Ecto neural progenitor cell (in vitro differentiated cells): Measurements from ENCODE around the gene SULT1A2.
"Not testable (repeated sequence)": the region's sequence is repeated elsewhere in the genome, so short reads cannot be mapped to it uniquely, and the experiment has no call there.

Source experiments
- DNase-seq: peaks from one replicate; pipeline ENCODE4 v3.0.0-alpha.2; 2018; ENCODE audit warnings: low spot score

SULT1A2 gene

DNA sequence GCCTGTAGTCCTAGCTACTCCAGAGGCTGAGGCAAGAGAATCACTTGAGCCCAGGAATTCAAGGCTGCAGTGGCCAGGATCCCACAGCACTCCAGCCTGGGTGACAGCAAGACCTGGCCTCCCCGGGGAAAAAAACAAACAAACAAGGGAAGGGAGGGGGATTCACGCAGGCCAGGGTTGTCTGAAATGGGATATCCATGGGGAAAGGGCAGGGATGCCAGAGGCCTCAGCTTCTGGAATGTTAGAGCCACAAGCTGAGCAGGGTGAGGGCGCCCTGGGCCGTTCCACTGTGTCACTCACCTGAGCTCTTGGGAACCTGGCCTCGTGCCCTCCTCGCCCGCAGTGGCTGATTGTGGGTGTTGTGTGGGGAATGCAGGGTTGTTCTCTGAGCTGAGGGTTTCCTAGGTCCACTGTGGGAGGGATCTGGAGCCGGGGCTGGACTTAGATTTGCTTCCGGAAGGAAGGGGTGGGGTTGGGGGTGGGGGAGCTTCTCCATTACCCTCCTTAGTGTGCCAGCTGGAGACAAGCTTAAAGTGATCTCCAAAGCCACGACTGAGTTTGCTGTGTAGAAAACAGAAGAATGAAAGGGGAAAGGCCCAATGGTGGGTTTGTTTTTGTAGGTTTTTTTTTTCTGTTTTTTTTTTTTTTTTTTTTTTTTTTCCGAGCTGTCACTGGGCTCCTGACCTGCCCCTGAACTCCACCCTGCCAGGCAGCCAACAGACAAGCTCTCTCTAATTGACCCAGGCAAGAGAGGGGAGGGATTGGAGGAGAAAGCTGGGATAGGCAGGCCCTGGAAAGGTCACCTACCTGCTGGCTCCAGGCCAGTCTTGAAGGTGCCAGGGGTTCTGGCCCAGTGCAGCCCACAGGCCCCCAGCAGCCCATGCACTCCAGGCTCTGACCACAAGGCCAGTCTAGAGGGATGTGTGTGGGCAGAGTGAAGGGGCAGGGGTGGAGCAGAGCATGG is 13.1 kb upstream of the SULT1A2 start, which contains the start of gene SULT1A1:
SULT1A1 (minus strand) TSS at position 414 of the 964 bp plus-strand sequence. CDS start 1,189 bp downstream, outside the sequence.
- peak; percentile 47 for DNase-seq

GRCh38 chr16:28608867-28609596 is 12.2 kb upstream of the SULT1A2 start:
- DNase-seq = peak; percentile 39

- peak; percentile 18 for DNase-seq
Measured at GRCh38 chr16:28608496-28608808, 11.6 kb upstream of the SULT1A2 start.

- not testable (repeated sequence) for DNase-seq
Measured at GRCh38 chr16:28607681-28608495, 11.0 kb upstream of the SULT1A2 start.

- no peak for DNase-seq
Measured at GRCh38 chr16:28607116-28607623, 10.3 kb upstream of the SULT1A2 start.

DNA sequence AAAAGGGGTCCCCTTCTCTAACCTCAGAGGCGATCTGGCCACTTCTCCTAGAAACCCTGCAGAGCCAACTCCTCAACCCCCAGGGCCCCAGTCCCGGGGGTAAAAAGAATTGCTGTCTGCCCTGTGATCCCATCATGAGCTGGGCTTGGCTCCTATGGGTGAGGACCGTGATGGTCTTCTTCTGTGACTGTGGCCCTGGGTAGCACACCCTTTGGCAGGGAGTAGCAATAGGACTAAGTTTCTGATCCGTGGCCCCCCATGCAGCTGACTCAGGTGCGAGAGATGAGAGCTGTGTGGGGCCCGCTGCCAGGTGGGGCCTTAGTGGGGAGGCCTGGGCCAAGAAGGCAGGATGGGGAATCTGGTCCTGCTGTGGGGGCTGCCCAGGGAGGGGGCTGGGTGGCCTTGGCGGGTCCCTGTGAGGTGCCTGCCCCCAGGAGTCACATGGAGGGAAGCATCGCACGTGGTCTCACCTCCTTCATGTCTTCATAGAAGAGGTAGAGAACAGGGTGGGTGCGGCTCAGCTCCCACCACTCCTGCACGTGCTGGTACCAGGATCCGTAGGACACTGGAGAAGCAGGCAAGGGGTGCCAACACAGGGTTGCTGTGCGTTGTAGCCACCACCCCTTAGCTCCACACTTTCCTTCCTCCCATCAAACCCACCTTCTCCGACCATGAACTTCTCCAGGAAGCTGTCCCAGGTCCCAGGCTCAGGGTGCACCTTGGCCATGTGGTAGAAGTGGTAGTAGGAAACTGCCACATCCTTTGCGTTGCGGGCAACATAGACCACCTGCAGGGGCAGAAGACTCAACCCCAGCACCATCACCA is 9.7 kb upstream of the SULT1A2 start:
- no peak for DNase-seq

DNA sequence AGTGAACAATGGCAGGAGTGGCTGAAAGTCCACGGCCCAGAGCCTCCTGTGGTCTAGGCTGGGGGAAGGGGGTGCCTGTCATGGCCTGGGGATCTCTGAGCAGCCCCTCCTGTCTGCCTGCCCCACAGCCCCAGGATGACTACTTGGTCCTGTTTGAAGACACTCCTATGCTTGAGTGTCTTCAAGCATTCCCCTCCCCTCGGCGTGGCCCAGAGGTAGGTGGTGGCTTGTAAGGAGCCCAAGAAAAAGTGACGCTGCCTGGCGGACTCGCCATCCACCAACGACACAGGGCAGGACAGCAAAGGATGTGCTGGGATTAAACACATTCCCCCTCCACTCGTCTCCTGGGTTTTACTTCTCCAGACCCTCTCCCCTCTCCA is 7.3 kb upstream of the SULT1A2 start:
- no peak for DNase-seq

DNA sequence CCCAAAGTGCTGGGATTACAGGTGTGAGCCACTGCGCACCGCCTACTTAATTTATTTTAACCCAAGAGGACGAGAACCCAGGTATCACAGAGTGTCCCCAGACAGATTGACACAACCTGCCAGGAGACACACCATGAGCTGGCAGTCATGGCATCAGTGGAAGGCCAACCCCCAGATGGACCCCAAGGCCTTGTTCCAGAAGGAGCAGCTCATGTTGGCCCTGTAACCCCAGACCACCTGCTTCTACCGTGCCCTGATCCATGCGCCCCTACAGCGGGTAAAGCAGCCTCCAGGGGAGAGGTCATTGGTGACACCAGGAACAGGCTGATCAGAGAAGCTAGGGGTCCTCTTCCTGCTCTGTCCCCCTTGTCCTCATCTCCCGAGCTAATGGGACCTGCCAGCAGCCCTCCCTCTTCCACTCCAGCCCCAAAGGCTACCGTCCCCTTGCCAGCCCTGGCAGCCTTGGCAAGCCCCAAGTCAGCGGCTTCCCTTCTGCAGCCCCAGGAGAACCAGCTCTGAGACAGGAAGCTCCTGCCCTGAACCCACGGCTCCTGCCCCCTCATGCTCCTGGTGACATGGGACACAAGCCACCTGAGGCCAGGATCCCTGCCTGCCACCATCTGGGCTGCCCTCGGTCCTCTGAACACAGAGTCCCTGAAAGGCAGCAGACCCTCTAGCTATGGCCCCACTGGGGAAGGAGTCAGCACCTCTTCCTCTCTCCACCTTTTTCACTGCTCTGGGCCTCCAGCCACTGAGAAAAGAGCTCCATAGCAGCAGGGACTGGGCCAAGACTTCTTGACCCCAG is 6.7 kb upstream of the SULT1A2 start:
- no peak for DNase-seq

DNA sequence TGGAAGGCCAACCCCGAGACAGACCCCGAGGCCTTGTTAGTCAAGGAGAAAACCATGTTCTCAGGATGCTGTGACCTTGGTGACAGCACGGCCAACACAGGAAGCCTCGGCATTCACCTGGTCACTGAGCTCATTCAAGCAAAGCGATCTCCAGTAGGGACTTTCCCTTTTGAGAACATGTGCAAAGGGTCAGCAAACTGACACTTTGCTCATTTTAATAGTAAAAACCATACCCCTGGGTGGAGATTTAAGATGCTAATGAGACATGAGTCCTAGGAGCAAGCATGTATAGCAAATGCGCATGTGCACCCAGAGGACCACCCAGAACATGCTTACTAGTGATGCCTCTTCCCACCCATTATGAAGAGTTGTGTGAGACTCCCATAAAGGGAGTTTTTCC is 5.7 kb upstream of the SULT1A2 start:
- no peak for DNase-seq

DNA sequence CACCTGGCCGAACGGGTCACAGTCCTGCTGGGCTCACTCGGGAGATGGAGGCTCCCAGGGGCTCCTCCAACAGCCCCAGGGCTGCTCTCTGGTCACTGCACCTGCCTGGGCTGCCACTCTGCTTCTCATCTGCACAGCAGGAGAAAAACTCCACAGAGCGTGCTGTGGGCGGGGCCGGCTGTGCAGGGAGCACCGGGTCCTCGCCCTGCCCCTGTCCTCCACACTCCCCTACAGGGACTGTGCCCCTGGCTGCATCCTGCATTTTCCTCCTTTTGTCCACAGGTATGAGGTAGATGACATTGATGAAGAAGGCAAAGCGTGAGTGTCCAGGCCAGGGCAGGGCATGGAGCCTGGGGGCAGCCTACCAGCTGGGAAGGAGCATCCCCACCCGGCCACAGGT is 5.2 kb upstream of the SULT1A2 start:
- not testable (repeated sequence) for DNase-seq

DNA sequence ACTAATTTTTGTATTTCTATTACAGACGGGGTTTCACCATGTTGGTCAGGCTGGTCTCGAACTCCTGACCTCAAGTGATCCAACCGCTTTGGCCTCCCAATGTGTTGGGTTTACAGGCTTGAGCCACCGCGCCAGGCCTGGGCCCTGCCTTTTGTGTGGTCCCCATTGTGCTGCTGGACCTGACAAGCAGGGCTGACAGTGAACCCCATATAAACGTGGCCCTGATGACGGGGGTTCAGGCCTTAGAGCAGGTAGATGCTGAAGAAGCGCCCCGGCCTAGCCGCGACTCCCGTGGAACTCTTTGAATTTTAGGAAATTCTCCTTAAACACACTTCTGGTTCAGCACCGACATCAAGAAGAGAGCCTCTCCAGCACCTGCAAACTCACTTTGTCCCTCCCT is 4.7 kb upstream of the SULT1A2 start:
- DNase-seq = not testable (repeated sequence)

DNA sequence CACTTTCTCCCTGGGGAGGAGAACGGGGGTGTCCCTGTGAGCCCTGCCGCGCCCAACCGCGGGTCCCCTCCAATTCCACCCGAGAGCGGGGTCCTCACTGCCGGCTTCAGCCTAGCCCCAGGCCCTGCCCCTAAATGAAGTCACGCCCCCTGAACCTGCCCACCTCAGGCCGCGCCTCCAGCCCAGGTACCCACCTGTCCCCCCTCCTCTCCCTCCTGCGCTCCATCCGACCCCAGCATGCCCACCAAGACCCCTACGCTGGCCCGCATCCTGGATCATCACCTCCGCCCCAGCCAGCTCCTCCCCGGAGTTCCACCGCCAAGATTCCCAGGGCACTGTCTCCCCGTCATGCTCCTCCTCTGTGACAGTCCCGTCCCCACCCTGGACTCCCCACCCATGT is 4.1 kb upstream of the SULT1A2 start:
- not testable (repeated sequence) for DNase-seq

DNA sequence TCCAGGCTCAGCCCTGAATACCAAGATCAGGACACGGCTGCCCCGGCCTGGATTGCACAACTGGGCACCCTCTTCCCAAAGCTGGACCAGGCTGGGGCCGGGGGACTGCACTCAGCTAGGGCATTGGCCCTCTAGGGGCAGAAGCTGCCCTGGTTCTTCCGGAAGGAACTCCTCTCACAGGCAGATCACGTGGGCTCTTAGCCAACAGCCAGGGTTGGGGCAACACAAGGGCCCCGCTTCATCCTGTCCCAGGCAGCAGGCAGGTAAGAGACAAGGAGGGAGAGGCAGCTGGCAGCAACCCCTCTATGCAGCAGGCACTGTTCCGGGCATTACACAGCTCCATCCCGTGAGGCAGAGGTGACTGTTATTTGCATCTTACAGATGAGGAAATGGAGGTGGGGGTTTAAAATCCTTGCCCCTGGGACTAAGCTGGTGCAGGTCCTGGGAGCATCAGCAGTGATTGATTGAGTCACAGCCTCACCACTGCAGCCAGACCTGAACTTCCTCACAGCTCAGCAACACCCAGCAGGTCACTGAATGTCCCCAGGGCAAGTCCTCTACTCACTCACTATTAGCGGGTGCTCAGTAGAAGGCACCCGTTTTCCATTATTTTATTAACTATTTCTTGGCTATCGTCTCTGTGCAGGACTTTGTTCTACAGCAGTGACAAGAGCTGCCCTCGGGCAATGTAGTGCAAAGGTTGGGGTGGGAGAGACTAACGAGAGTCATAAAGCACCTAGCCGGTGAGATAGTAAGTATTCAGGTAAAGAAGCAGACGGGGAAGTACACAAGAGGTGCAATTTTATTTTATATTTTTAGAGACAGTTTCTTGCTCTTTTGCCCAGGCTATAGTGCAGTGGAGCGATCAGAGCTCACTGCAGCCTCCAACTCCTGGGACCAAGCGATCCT is 2.8 kb upstream of the SULT1A2 start:
- not testable (repeated sequence) for DNase-seq

GRCh38 chr16:28597692-28598261 is 927 bp upstream of the SULT1A2 start:
- DNase-seq = peak; percentile 57

GRCh38 chr16:28596115-28596630 is 677 bp downstream of the SULT1A2 start:
- no peak for DNase-seq

DNA sequence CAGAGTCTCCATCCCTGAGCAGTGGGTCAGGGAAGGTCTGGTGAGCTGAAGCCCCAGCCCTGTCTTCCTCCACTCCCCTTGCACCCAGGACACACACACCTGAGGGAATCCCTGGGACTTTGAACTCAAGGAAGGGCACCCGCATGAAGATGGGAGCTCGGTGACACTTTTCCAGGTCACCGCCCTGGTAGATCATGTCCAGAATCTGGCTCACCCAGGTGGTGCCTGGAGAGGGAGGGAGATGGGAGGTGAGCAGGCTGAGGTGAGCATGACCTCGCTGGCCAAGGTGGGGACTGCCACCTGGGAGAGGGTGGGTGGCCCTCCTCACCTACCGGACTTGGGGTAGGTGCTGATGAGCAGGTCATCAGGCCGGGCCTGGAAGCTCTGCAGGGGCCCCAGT is 1.4 kb downstream of the SULT1A2 start:
- DNase-seq = not testable (repeated sequence)

- no peak for DNase-seq
Measured at GRCh38 chr16:28592979-28593553, 3.8 kb downstream of the SULT1A2 start.

- no peak for DNase-seq
Measured at GRCh38 chr16:28592511-28592910, 4.3 kb downstream of the SULT1A2 start.
